Measurements from ENCODE around the gene IFNL3. TPM values are rescaled to one million over a fixed set of nuclear protein-coding genes. Genes with fewer than 3 reads are reported as not detected.

Gene IFNL3
- total RNA-seq, 1 donor from 2014 or later: not detected

DNA sequence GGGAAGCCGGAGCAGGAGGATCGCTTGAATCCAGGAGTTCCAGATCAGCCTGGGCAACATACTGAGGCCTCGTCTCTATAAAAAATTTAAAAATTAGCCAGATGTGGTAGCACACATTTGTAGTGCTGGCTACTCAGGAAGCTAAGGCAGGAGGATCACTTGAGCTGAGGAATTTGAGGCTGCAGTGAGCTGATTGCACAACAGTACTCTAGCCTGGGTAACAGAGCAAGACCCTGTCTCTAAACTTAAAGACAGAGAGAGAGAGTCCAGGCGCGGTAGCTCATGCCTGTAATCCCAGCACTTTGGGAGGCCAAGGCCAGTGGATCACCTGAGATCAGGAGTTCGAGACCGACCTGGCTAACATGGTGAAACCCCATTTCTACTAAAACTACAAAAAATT lies 4.4 kb downstream of the IFNL3 start:
- no peak overlapping the region for H3K27ac ChIP-seq
- H3K9me3 ChIP-seq (ENCODE audit: low read depth): no peaks in the 10 kb centered on the region
- Mint-ChIP-seq H3K4me1 (peaks cover 5% of the 10 kb centered on the region), H3K36me3 (no peaks in the 10 kb centered on the region), H3K27ac (no peak overlapping the region), H3K4me3 (no peak overlapping the region), H3K27me3 (ENCODE audit: insufficient read depth, low read depth) (peaks cover 16% of the 10 kb centered on the region), H3K9me3 (no peaks in the 10 kb centered on the region)
- no peak overlapping the region for H3K4me3 ChIP-seq
- H3K4me2 ChIP-seq: no peak overlapping the region
- H3K36me3 ChIP-seq: no peaks in the 10 kb centered on the region
- no peaks in the 10 kb centered on the region for H3K4me1 ChIP-seq
- no peaks in the 10 kb centered on the region for H3F3A ChIP-seq (ENCODE audit: low read depth)
- no peak for TF ChIP-seq EZH2 (IDR thresholded peaks at IDR 0.05)
- TF ChIP-seq, protein P1, sequence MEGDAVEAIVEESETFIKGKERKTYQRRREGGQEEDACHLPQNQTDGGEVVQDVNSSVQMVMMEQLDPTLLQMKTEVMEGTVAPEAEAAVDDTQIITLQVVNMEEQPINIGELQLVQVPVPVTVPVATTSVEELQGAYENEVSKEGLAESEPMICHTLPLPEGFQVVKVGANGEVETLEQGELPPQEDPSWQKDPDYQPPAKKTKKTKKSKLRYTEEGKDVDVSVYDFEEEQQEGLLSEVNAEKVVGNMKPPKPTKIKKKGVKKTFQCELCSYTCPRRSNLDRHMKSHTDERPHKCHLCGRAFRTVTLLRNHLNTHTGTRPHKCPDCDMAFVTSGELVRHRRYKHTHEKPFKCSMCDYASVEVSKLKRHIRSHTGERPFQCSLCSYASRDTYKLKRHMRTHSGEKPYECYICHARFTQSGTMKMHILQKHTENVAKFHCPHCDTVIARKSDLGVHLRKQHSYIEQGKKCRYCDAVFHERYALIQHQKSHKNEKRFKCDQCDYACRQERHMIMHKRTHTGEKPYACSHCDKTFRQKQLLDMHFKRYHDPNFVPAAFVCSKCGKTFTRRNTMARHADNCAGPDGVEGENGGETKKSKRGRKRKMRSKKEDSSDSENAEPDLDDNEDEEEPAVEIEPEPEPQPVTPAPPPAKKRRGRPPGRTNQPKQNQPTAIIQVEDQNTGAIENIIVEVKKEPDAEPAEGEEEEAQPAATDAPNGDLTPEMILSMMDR (IDR thresholded peaks at IDR 0.05): no peak
- no peak for TF ChIP-seq EZH2phosphoT487 (IDR thresholded peaks at IDR 0.05)
- DNase-seq (ENCODE audit: low spot score): no peak
- peaks cover 46% of the 10 kb centered on the region for H3K27me3 ChIP-seq
- H3K9ac ChIP-seq: no peak overlapping the region
- H3K79me2 ChIP-seq (ENCODE audit: low read depth): no peaks in the 10 kb centered on the region
- no peak overlapping the region for H2AFZ ChIP-seq (replicated peaks)
- H4K20me1 ChIP-seq (ENCODE audit: low read depth): no peaks in the 10 kb centered on the region

GRCh38 chr19:39238944-39239343 lies 5.9 kb downstream of the IFNL3 start:
- Histone ChIP-seq H3K36me3 (no peaks in the 10 kb centered on the region), H3F3A (ENCODE audit: low read depth) (no peaks in the 10 kb centered on the region), H3K27ac (no peak overlapping the region), H3K27me3 (peaks cover 44% of the 10 kb centered on the region), H2AFZ (replicated peaks) (no peak overlapping the region), H3K9me3 (ENCODE audit: low read depth) (no peaks in the 10 kb centered on the region), H3K4me1 (no peaks in the 10 kb centered on the region), H4K20me1 (ENCODE audit: low read depth) (no peaks in the 10 kb centered on the region), H3K9ac (no peak overlapping the region), H3K4me3 (no peak overlapping the region), H3K79me2 (ENCODE audit: low read depth) (no peaks in the 10 kb centered on the region), H3K4me2 (no peak overlapping the region)
- Mint-ChIP-seq H3K27me3 (ENCODE audit: insufficient read depth, low read depth) (peaks cover 15% of the 10 kb centered on the region), H3K36me3 (no peaks in the 10 kb centered on the region), H3K4me1 (peaks cover 5% of the 10 kb centered on the region), H3K9me3 (no peaks in the 10 kb centered on the region), H3K27ac (no peak overlapping the region), H3K4me3 (no peak overlapping the region)
- DNase-seq (ENCODE audit: low spot score): no peak
- no peak for TF ChIP-seq EZH2 (IDR thresholded peaks at IDR 0.05)
- TF ChIP-seq, protein P1 (IDR thresholded peaks at IDR 0.05): no peak

DNA sequence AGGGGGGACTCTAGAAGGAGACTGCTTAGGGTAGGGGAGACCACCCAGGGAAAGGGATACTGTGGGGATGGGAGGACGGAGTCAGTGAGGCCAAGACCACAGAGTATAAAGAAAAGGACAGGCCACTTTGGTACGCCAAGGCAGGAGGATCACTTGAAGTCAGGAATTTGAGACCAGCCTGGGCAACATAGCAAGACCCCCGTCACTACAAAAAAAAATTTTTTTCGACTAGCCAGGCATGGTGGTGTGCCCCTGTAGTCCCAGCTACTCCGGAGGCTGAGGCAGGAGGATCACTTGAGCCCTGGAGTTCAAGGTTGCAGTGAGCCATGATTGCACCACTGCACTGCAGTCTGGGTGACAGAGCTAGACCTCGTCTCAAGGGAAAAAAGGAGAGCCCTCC lies 6.6 kb downstream of the IFNL3 start:
- Histone ChIP-seq H3K4me2 (no peak overlapping the region), H3K27me3 (peaks cover 49% of the 10 kb centered on the region), H3K27ac (no peak overlapping the region), H3K36me3 (no peaks in the 10 kb centered on the region), H4K20me1 (ENCODE audit: low read depth) (no peaks in the 10 kb centered on the region), H3F3A (ENCODE audit: low read depth) (no peaks in the 10 kb centered on the region), H2AFZ (replicated peaks) (no peak overlapping the region), H3K4me1 (no peaks in the 10 kb centered on the region), H3K9ac (no peak overlapping the region), H3K4me3 (no peak overlapping the region), H3K9me3 (ENCODE audit: low read depth) (no peaks in the 10 kb centered on the region), H3K79me2 (ENCODE audit: low read depth) (no peaks in the 10 kb centered on the region)
- Mint-ChIP-seq H3K27ac (no peak overlapping the region), H3K4me1 (peaks cover 2% of the 10 kb centered on the region), H3K36me3 (no peaks in the 10 kb centered on the region), H3K4me3 (no peak overlapping the region), H3K9me3 (no peaks in the 10 kb centered on the region), H3K27me3 (ENCODE audit: insufficient read depth, low read depth) (peaks cover 14% of the 10 kb centered on the region)
- DNase-seq (ENCODE audit: low spot score): no peak
- TF ChIP-seq, protein P1 (IDR thresholded peaks at IDR 0.05): no peak
- TF ChIP-seq EZH2phosphoT487 (IDR thresholded peaks at IDR 0.05) (no peak), EZH2 (IDR thresholded peaks at IDR 0.05) (no peak)
